ENCODE measurements around the gene MFAP3. TPM values are rescaled to one million over a fixed set of nuclear protein-coding genes. Genes with fewer than 3 reads are reported as not detected.
"Not testable (repeated sequence)": the region's sequence is repeated elsewhere in the genome, so short reads cannot be mapped to it uniquely, and the experiment has no call there.

MFAP3 gene
- 10 to 100 TPM; 26.0 to 26.6 TPM for total RNA-seq
- long read RNA-seq, donor 1, transcript MFAP3-212 (3 exons, 643 nt), result major isoform, 7 of 14 reads
- long read RNA-seq, donor 1, partial matches to known transcripts, result 0 of 14 reads
- long read RNA-seq, donor 1, other reads (novel, unspliced or antisense), result 5 of 14 reads
- long read RNA-seq, donor 2, partial matches to known transcripts, result 0 of 7 reads
- long read RNA-seq, donor 2, other reads (novel, unspliced or antisense), result 5 of 7 reads

- DNase-seq (ENCODE audit: low spot score), result peak; percentile 97
- intact Hi-C loops (cut with DNase I), result no loop called here
Measured at GRCh38 chr5:154038707-154039457, at the start of gene MFAP3, which contains the start of gene FAM114A2. TSS of gene MFAP3 (plus strand) at chr5:154038967. CDS start at chr5:154049723, 10,756 bp downstream. TSS of gene FAM114A2 (minus strand) at chr5:154038910. CDS start at chr5:154034953, 3,957 bp downstream.

DNA sequence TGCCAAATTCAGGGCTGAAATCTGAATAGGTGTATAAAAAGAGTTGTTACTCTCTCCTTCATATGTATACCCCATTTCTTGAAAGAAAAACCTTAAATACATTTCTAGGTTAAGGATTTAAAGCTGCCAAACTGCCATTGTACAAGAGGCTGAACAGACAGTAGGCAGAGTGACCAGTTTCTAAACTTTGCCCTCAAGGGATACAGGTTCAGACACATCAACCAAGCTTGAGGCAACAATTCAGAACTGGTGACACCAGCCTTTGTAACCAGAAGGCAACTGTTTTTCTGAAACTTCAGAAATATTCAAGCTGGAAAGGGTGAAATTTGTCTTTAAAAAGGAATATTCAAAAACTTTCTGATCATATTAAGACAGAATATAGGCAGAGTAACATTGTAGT is 47.6 kb upstream of the MFAP3 start:
- intact Hi-C loops (cut with DNase I), result no loop called here

DNA sequence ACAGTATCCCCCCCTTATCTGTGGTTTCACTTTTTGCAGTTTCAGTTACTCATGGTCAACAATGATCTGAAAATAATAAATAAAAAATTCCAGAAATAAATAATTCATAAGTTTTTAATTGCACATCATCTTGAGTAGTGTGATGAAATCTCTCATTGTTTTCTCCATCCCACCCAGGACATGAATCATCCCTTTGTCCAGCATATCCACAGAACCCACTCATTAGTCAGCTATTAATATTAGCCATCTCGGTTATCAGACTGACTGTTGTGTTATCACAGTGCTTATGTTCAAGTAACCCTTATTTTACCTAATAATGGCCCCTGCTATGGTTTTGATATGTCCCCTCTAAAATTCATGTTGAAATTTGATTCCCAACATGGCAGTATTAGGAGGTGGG is 40.8 kb upstream of the MFAP3 start:
- intact Hi-C loops (cut with DNase I), result no loop called here
- no peak for DNase-seq (ENCODE audit: low spot score)

More for the DNA sequence above, 47.6 kb upstream of the MFAP3 start:
- no peak for DNase-seq (ENCODE audit: low spot score)

DNA sequence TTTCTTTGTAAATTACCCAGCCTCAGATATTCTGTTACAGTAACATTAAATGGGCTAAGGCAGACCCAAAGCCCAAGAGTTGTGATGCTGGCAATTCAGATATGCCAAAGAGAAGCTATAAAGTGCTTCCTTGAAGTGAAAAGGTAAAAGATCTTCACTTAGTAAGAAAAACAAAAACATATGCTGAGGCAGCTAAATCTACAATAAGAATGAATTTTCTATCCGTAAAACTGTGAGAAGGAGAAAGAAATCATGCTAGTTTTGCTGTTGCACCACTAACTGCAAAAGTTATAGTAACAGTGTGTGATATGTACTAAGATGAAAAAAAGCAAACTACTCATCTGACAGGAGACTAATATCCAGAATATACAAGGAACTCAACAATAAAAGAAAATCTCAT is 40.0 kb upstream of the MFAP3 start:
- intact Hi-C loops (cut with DNase I), result no loop called here
- DNase-seq (ENCODE audit: low spot score), result no peak

- intact Hi-C loops (cut with DNase I), result no loop called here
Measured at GRCh38 chr5:153999995-154000394, 38.8 kb upstream of the MFAP3 start.

GRCh38 chr5:154000703-154001102 is 38.1 kb upstream of the MFAP3 start:
- intact Hi-C loops (cut with DNase I), result no loop called here
- DNase-seq (ENCODE audit: low spot score), result no peak

More at GRCh38 chr5:153999995-154000394, 38.8 kb upstream of the MFAP3 start:
- DNase-seq (ENCODE audit: low spot score), result no peak

DNA sequence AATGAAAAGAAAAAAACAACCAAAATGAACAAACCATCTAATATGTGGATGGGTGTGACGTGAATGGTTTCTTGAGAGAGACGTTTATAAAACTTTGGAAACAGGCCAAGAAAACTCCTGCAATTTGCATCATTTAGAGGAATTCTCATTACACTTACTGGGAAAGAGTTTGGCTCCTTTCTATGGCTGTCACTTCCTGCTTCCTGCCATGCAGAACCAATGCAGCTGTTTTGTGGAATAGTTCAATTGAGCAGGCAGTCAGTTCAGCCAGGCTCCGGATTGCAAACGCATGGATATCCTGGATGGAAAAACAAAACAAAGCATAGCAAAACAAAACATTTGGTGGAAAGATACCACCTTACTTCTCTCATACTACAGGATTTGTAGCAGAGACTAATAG is 36.7 kb upstream of the MFAP3 start:
- intact Hi-C loops (cut with DNase I), result no loop called here
- no peak for DNase-seq (ENCODE audit: low spot score)

DNA sequence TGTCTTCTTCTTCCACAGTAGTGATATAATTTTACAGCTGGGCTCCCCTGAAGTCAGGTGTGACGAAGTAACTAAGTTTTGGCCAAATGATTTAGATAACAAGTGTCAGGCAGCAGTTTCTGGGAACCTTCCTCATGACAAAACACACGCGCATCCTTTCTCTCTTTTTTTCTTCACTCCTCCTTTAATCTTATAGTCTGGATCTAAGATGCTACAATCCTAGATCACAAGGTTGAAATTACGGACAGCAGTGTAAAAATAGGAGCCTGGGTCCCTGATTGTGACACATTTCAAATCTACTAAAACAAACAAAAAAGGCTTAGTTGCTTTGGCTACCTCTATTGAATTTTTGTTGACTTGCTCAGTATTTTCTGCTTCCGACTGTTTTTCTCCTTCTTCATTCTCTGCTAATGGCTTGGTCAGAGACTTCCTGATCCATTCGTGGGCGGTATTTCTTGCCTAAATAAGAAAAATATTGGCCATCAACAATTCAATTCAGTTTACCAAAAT is 36.2 kb upstream of the MFAP3 start:
- DNase-seq (ENCODE audit: low spot score), result no peak
- intact Hi-C loops (cut with DNase I), result no loop called here

GRCh38 chr5:154005648-154006047 is 33.1 kb upstream of the MFAP3 start:
- intact Hi-C loops (cut with DNase I), result no loop called here
- DNase-seq (ENCODE audit: low spot score), result no peak

- intact Hi-C loops (cut with DNase I), result no loop called here
- DNase-seq (ENCODE audit: low spot score), result no peak
Measured at GRCh38 chr5:154010660-154011059, 28.1 kb upstream of the MFAP3 start.

DNA sequence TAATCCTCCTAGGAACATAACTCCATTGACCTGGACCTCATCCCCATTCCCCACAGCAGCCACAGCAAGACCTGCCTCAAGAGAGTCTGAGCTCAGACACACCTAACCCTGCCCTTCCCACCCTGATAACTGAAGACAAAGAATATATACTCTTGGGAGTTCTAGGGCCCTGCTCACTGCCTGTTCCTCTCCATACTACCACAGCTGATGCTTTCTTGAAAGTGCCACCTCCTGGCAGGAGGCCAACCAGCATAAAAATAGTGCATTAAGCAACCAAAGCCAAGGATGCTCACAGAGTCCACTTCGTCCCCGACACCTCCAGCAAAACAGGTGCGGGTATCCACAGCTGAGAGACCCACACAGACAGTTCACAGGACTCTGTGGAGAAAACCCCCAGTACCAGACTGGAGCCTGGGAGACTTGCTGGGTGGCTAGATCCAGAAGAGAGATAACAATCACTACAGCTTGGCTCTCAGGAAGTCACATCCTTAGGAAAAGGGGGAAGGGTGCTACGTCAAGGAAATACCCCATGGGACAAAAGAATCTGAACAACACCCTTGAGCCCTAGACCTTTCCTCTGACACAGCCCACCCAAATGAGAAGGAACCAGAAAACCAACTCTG is 23.6 kb upstream of the MFAP3 start:
- intact Hi-C loops (cut with DNase I), result no loop called here
- DNase-seq (ENCODE audit: low spot score), result no peak

DNA sequence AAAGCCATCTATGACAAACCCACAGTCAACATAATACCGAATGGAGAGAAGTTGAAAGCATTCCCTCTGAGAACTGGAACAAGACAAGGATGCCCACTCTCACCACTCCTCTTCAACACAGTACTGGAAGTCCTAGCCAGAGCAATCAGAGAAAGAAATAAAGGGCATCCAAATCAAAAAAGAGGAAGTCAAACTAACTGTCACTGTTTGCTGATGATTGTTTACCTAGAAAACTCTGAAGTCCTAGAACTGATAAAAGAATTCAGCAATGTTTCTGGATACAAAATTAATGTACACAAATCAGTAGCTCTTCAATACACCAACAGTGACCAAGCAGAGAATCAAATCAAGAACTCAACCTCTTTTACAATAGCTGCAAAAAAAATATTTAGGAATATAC is 19.8 kb upstream of the MFAP3 start:
- intact Hi-C loops (cut with DNase I); DNase-seq (ENCODE audit: low spot score): not testable (repeated sequence)

DNA sequence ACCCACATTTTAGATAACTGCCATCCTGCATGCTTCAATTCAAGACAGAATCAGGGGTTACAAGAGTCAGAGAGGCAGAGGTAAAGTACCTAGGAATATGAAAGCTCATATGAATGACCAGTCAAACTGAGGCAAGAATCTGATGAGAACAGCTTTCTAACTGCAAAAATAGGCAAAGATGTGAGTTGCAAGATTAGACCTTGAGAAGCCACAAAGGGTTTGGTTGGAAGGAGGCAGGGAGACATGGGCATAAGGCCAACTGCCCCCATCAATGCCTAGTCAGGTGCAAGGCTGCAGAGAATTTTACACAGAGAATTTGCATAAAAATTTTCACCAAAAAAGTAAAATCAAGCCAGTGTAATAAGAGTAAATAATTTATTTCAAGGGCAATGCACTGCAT is 12.8 kb upstream of the MFAP3 start:
- DNase-seq (ENCODE audit: low spot score), result no peak
- intact Hi-C loops (cut with DNase I), result no loop called here

- intact Hi-C loops (cut with DNase I), result no loop called here
Measured at GRCh38 chr5:154031937-154032489, 6.8 kb upstream of the MFAP3 start.

DNA sequence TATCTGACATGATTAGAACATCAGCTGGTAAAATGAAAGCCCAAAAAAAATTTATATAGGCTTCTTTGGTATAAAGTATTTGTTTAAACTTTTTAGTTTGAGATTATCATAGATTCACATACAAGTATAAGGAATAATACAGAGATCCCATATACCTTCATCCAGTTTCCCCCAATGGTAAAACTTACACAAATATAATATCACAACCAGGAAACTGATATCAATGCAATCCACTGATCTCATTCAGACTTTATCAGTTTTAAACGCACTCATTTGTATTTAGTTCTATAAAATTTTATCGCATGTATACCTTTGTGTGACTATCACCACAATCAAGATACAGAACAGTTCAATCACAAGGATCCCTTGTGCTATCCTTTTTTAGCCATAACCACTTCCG is 3.8 kb upstream of the MFAP3 start:
- intact Hi-C loops (cut with DNase I), result no loop called here
- DNase-seq (ENCODE audit: low spot score), result no peak

More at GRCh38 chr5:154031937-154032489, 6.8 kb upstream of the MFAP3 start:
- DNase-seq (ENCODE audit: low spot score), result no peak

DNA sequence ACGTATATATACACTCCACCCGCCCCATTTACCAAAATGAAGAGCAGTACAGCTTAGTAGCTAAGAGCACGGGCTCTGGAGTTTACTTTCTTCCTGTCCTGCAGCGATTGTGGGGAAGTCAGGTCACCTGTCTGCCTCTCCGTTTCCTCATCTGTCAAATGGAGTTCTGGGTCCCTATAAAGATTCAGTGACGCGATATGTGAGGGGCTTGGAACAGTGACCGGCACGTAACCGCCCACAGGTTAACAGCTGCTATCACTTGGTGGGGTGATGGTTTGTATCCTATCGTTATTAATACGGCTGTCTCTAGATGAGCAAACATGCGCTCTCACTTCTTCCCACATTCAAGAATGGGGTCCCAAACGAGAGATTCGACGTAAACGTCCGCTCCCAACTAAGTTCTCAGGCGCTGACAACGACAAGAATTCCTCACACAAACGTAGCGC is 483 bp upstream of the MFAP3 start:
- no peak for DNase-seq (ENCODE audit: low spot score)
- intact Hi-C loops (cut with DNase I), result no loop called here

GRCh38 chr5:154039458-154039829 is 677 bp downstream of the MFAP3 start:
- intact Hi-C loops (cut with DNase I), result no loop called here
- DNase-seq (ENCODE audit: low spot score), result no peak

- no peak for DNase-seq (ENCODE audit: low spot score)
- intact Hi-C loops (cut with DNase I), result no loop called here
Measured at GRCh38 chr5:154042766-154043165, 4.0 kb downstream of the MFAP3 start.

GRCh38 chr5:154044099-154044498 is 5.3 kb downstream of the MFAP3 start:
- intact Hi-C loops (cut with DNase I), result no loop called here
- DNase-seq (ENCODE audit: low spot score), result no peak

DNA sequence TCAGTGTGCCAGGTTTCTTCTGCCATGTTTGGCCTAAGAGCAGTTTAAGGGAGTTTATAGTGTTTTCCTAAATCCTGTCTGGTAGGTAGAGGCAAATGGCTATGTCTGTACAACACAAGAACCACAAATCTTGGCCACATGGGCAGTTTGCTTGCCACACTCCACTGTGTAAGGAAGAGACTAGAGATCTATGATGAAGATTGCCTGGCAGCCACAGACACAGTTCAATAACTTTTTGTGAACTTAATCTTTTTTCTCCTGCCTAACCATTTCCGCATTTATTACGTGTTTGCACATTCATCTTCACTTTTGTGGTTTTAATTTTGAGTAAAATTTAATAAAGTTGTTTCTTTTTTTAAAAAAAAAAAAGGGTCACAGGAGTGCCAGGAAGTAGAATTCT is 5.8 kb downstream of the MFAP3 start:
- no peak for DNase-seq (ENCODE audit: low spot score)
- intact Hi-C loops (cut with DNase I), result no loop called here
